Peyer's patch (tissue), 4 donors: Measurements from ENCODE around the gene ACTN4. TPM values are rescaled to one million over a fixed set of nuclear protein-coding genes. Genes with fewer than 3 reads are reported as not detected.

Experiments
- DNase-seq, 3 donors: peaks; one replicate each; pipeline ENCODE4 v3.0.0-alpha.2; 2017 to 2019
- H3K27ac ChIP-seq, 4 donors: fragments of 200-600 bp; sonication (generic); one replicate each; pipeline ENCODE4 v1.5.1; 2016 to 2019
- H3K27me3 ChIP-seq, 2 donors: fragments of 200-600 bp; sonication (generic); one replicate each; pipeline ENCODE4 v1.5.1; 2019
- H3K36me3 ChIP-seq, 3 donors: fragments of 200-600 bp; sonication (generic); one replicate each; pipeline ENCODE4 v1.5.1; 2016 to 2019
- H3K4me1 ChIP-seq, 4 donors: fragments of 200-600 bp; sonication (generic); one replicate each; pipeline ENCODE4 v1.5.1; 2016 to 2019
- H3K4me3 ChIP-seq, 4 donors: fragments of 200-600 bp; sonication (generic); 1 replicate in 3 of 4; 2 replicates in 1 of 4; pipeline ENCODE4 v1.5.1; 2016 to 2019; ENCODE audit warnings: mild to moderate bottlenecking in 1 of 4
- H3K9me3 ChIP-seq, 4 donors: fragments of 200-600 bp; sonication (generic); one replicate each; pipeline ENCODE4 v1.5.1; 2016 to 2019; ENCODE audit warnings: mild to moderate bottlenecking in 1 of 4
- POLR2A ChIP-seq, 2 donors: fragments of 450-650 bp; IDR thresholded peaks; one replicate each; pipeline ENCODE4 v1.5.1; 2017; ENCODE audit warnings: antibody characterized with exemption in 2 of 2, mild to moderate bottlenecking in 2 of 2, moderate library complexity in 2 of 2
- total RNA-seq, 4 donors: library from RNA; depleted of rRNA; stranded (reverse); fragments of >200 nt; gene quantifications; one replicate each; pipeline ENCODE4 v1.1.0, GENCODE V29; 2016
- TF ChIP-seq, protein P1 (sequence below), 6 experiments: fragments of 450-650 bp in 4 of 6; fragments of 200-600 bp in 2 of 6; sonication (generic) in 1 of 6; IDR thresholded peaks; one replicate each; pipeline ENCODE4 v1.5.1; 2017 to 2019; ENCODE audit warnings: antibody characterized with exemption in 6 of 6, mild to moderate bottlenecking in 3 of 6, moderate library complexity in 1 of 6

ACTN4 gene
- total RNA-seq, 4 donors from 2014 or later: 360 to 1,049 (median 814) TPM

DNA sequence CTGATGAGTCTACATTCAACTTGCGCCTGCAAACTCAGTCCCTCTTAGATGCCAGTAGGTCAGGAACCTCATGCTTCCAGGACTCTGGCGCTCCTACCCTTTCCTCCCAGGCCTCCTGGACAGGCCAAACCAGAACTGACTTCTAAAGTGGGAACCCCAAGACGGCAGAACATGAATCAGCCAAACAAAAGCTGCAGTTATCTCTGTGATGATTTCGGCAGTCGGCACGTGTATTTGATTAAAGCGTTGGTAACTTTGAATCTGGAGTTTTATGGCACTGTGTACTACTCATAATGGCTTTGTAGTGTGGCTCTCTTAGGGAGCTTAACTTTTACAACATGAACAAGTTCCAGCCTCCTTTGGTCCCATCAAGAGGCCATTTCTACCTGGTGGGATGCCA, 13.7 kb downstream of the ACTN4 start:
- Histone ChIP-seq H3K27ac (peak overlapping the region; percentile 61 to 95 (median 78)), H3K27me3 (no peaks in the 10 kb centered on the region), H3K9me3 (no peaks in the 10 kb centered on the region), H3K36me3 (peaks cover 0 to 7% (median 0%) of the 10 kb centered on the region in 3 donors), H3K4me3 (no peak overlapping the region), H3K4me1 (peaks cover 16 to 99% (median 42%) of the 10 kb centered on the region in 4 donors)
- TF ChIP-seq, protein P1, sequence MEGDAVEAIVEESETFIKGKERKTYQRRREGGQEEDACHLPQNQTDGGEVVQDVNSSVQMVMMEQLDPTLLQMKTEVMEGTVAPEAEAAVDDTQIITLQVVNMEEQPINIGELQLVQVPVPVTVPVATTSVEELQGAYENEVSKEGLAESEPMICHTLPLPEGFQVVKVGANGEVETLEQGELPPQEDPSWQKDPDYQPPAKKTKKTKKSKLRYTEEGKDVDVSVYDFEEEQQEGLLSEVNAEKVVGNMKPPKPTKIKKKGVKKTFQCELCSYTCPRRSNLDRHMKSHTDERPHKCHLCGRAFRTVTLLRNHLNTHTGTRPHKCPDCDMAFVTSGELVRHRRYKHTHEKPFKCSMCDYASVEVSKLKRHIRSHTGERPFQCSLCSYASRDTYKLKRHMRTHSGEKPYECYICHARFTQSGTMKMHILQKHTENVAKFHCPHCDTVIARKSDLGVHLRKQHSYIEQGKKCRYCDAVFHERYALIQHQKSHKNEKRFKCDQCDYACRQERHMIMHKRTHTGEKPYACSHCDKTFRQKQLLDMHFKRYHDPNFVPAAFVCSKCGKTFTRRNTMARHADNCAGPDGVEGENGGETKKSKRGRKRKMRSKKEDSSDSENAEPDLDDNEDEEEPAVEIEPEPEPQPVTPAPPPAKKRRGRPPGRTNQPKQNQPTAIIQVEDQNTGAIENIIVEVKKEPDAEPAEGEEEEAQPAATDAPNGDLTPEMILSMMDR (IDR thresholded peaks at IDR 0.05): no peak
- no peak for TF ChIP-seq POLR2A (IDR thresholded peaks at IDR 0.05)
- DNase-seq: no peak

DNA sequence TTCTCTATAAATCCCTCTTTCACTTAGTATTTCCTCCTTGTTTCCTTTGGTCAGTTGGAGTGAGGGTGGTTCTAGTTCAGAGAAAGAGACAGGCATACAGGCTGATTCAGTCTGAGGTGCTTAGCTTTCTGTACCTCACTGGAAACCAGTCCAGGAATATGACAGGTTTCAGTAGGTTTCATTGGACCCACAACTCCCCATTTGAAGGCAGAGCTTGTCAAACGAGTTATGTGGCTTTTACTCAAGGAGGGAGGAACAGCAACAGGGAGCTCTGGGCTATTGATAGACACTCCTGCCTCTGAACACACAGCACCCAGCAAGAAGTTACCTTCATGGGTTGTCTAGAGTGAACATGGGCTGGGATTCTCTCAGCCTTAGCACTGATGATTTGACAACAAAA, 14.5 kb downstream of the ACTN4 start:
- no peak overlapping the region for H3K4me3 ChIP-seq
- peak overlapping the region in 3 of 4 donors; percentile 24 to 95 (median 91) for H3K27ac ChIP-seq
- DNase-seq: no peak
- H3K27me3 ChIP-seq: no peaks in the 10 kb centered on the region
- H3K9me3 ChIP-seq: no peaks in the 10 kb centered on the region
- peaks cover 14 to 99% (median 46%) of the 10 kb centered on the region in 4 donors for H3K4me1 ChIP-seq
- no peaks in the 10 kb centered on the region for H3K36me3 ChIP-seq
- TF ChIP-seq POLR2A (IDR thresholded peaks at IDR 0.05): peak in 1 of 2 donors; percentile 11
- TF ChIP-seq, protein P1 (IDR thresholded peaks at IDR 0.05): no peak

DNA sequence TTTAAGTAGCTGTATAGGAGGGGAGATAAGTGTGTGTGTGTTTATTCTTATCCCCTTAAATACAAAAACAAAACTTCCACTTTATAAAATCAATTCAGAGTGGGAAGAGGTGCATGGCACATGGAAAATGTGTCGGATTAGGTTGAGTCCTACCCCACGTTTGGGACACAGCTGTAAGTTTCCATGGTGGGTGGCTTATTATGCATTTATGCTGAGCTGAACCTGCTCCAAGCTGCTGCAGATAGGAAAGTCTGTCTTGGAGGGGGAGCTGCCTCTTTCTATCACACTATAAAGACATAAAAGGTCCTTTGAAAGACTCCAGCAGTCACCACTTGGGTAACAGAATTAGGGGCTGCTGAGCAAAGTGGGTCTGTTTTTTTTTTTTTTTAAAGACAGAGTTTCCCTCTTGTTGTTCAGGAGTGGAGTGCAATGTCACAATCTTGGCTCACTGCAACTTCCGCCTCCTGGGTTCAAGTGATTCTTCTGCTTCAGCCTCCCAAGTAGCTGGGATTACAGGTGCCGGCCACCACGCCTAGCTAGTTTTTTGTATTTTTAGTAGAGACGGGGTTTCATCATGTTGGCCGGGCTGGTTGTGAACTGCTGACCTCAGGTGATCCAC, 15.2 kb downstream of the ACTN4 start:
- Histone ChIP-seq H3K4me1 (peaks cover 14 to 98% (median 43%) of the 10 kb centered on the region in 4 donors), H3K27me3 (no peaks in the 10 kb centered on the region), H3K36me3 (no peaks in the 10 kb centered on the region), H3K4me3 (no peak overlapping the region), H3K9me3 (no peaks in the 10 kb centered on the region), H3K27ac (peak overlapping the region; percentile 71 to 95 (median 84))
- TF ChIP-seq, protein P1 (IDR thresholded peaks at IDR 0.05): no peak
- no peak for TF ChIP-seq POLR2A (IDR thresholded peaks at IDR 0.05)
- no peak for DNase-seq

DNA sequence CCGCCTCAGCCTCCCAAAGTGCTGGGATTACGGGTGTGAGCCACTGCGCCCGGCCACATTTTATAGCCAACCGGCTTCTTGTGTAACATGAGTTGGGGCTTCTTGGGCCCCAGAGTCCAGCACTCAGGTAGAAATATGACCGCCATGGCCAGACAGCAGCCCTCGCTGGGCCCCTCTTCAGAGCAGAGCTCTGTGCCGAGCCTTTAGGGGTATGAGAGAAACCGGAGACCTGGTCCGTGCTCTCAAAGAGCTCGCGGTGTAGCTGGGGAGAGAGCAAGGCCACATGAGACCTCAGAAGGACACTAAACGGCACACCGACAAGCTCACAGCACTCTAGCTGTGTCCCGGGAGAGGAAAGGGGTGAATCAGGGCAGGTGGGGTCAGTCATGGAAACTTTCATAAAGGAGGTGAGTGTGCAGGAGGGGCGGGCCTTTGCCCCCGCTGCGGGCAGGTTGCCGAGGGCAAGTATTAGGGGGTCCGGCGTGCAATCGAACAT, 15.8 kb downstream of the ACTN4 start:
- Histone ChIP-seq H3K36me3 (no peaks in the 10 kb centered on the region), H3K27ac (peak overlapping the region; percentile 71 to 95 (median 84)), H3K4me1 (peaks cover 14 to 98% (median 43%) of the 10 kb centered on the region in 4 donors), H3K27me3 (no peaks in the 10 kb centered on the region), H3K4me3 (no peak overlapping the region), H3K9me3 (no peaks in the 10 kb centered on the region)
- no peak for DNase-seq
- TF ChIP-seq, protein P1 (IDR thresholded peaks at IDR 0.05): no peak
- no peak for TF ChIP-seq POLR2A (IDR thresholded peaks at IDR 0.05)

DNA sequence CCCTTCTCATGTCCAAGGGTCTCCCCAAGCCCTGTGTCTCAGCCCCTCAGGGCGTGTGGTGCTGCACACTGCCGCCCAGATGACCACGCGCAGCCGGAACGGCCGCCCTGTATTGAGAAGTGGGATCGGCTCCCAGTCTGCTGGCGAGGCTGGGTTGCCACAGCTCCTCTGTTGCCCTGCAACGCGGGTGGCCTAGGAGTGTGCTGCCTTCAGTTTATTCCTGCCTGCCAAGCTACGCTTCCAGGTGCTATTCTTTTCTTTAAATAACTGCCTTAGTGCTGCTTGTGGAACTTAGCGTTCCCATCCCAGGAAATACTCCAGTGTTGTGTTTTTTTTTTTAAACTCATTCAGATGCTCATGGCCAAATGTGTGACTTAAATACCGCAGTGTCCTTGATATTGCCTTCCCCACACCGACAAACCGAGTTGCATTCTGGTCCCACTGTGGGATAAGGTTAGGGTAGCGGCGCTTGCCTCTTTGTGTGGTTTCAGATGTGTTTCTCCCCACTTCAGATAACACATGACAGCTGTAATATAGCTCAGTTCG, 16.6 kb downstream of the ACTN4 start:
- no peaks in the 10 kb centered on the region for H3K36me3 ChIP-seq
- peak overlapping the region; percentile 71 to 95 (median 84) for H3K27ac ChIP-seq
- H3K4me3 ChIP-seq: no peak overlapping the region
- no peaks in the 10 kb centered on the region for H3K9me3 ChIP-seq
- peaks cover 14 to 98% (median 46%) of the 10 kb centered on the region in 4 donors for H3K4me1 ChIP-seq
- H3K27me3 ChIP-seq: no peaks in the 10 kb centered on the region
- no peak for DNase-seq
- TF ChIP-seq, protein P1 (IDR thresholded peaks at IDR 0.05): no peak
- no peak for TF ChIP-seq POLR2A (IDR thresholded peaks at IDR 0.05)
